NCI-H2227 (cell line): Measurements from ENCODE around the gene WDR20.
"Not testable (repeated sequence)": the region's sequence is repeated elsewhere in the genome, so short reads cannot be mapped to it uniquely, and the experiment has no call there.

ENCODE experiments used
- DNase-seq: peaks from one replicate; lab custom pipeline; 2025; ENCODE audit not compliant: unreplicated experiment; lab: John Stamatoyannopoulos, UW

Gene WDR20

GRCh38 chr14:102234331-102235264, 94.9 kb downstream of the WDR20 start:
- DNase-seq: no peak

- peak; percentile 89 for DNase-seq
Measured at GRCh38 chr14:102235275-102235897, 95.7 kb downstream of the WDR20 start.

- no peak for DNase-seq
Measured at GRCh38 chr14:102236026-102236425, 96.3 kb downstream of the WDR20 start.

DNA sequence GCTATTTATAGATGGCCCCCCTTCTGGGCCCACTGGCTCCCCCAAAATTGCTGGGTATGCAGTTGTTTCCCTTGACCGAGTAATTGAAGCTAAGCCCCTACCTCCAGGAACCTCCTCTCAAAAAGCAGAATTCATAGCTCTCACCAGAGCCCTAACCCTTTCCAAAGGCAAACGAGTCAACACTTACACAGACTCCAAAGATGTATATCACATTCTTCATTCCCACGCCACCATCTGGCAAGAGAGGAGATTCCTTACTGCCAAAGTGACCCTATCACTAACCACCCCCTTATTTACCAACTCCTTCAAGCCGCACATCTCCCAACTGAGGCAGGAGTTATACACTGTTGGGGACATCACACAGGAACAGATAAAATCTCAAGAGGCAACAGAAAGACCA, 98.4 kb downstream of the WDR20 start:
- no peak for DNase-seq

- no peak for DNase-seq
Measured at GRCh38 chr14:102238766-102239165, 99.1 kb downstream of the WDR20 start.

DNA sequence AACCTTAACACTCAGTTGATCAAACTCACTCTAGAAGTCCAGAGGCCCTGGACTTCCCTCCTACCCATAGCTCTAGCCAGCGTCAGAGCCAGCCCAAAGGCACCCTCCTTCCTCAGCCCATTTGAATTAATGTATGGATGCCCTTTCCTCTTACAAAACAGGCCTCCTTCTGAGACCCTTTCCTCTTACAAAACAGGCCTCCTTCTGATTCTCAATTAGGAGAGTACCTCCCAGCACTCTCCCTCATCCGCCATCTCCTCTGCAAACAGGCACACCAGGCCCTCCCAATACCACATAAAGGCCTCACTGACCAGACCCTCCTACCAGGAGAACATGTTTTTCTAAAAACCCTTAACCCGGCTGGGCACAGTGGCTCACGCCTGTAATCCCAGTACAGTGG, 99.5 kb downstream of the WDR20 start:
- no peak for DNase-seq

DNA sequence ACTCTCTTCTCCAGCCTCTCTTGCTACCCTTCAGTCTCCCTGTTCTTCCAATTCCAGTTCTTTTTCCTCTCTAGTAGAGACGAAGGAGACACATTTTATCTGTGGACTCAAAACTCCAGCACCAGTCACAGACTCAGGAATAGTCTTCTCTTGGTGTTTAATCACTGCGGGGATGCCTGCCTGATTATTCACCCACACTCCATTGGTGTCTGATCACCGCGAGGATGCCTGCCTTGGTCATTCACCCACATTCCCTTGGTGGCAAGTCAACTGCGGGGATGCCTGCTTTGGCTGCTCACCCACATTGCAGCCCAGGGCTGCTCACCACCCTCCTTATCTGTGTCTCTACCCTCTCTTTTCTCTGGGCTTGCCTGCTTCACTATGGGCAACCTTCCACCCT, 100.8 kb downstream of the WDR20 start:
- not testable (repeated sequence) for DNase-seq

GRCh38 chr14:102241147-102241546, 101.5 kb downstream of the WDR20 start:
- no peak for DNase-seq

- DNase-seq: not testable (repeated sequence)
Measured at GRCh38 chr14:102243795-102244194, 104.1 kb downstream of the WDR20 start.

DNA sequence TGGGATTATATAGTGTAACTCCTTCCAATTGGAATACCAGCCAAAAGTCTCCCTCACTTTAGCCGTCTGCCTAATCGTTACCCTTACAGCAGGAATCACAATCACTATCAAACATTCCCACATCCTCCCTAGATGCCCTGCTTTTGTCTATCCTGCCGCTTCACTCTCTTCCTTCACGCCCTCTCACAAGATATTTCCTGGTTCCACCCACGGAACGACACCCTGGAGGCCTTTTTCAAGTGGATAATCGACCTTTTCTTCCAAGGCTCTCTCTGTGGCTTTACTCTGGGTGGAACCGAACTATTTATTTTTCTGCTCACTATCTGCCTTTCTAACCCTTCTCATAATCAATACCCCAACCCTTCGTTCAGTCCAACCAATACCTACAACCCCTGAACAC, 106.4 kb downstream of the WDR20 start:
- DNase-seq: no peak

GRCh38 chr14:102248121-102248520, 108.4 kb downstream of the WDR20 start:
- DNase-seq: no peak

GRCh38 chr14:102249041-102249440, 109.3 kb downstream of the WDR20 start:
- DNase-seq: no peak

- no peak for DNase-seq
Measured at GRCh38 chr14:102249981-102250380, 110.3 kb downstream of the WDR20 start.

DNA sequence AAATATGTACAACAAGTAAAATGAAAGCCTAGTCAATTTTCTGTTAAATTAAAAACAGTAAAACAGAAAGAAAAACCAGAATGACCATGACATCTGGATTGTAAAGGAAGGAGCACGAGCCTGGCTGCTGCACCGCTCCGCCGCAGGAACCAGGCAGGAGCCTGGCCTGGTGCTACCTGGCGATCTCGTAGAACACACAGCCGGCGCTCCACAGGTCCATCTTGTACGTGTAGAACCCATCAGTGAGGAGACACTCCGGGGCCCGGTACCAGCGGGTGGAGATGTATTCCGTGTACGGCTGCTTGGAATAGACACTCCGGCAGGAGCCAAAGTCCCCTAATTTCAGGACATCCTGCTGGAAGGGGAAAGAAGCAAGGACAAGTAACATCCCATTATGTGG, 110.9 kb downstream of the WDR20 start:
- DNase-seq: no peak

- no peak for DNase-seq
Measured at GRCh38 chr14:102251161-102251560, 111.5 kb downstream of the WDR20 start.

- no peak for DNase-seq
Measured at GRCh38 chr14:102252834-102253801, 113.4 kb downstream of the WDR20 start.

DNA sequence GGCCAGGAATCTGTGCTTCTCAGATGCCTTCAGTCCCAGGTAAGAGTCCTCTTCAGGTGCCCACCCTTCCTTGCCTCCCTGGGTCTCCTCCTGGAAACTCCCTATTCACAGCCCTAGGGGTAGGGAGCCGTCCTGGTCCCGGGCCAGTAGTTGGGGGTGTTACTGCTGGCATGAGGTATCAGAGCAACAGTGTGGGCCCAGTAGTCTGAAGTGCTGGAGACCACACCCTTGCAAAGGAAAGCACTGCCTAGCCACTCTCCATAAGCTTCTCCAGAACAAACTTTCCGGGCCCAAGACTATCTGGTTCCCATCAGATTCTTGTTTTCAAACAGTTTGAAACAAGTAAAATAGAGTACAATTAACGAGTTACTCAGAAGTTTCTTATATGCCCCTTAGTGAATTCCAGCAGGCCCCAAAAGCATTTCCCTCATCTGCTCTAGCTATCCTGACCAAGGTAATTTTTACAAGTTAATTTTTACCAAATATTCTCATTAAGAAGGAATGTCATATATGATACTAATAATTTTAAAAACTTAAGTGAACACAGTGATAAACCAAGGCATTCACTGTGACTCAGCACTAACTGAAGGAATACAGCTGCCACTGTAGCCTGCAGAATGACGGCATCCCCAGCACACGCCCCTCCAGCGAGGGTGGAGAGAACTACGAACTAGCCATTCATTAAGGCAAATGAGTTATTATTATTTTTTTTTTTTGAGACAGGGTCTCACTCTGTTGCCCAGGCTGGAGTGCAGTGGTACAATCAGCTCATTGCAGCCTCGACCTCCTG, 115.9 kb downstream of the WDR20 start:
- DNase-seq: no peak

GRCh38 chr14:102256716-102257115, 117.0 kb downstream of the WDR20 start:
- no peak for DNase-seq

DNA sequence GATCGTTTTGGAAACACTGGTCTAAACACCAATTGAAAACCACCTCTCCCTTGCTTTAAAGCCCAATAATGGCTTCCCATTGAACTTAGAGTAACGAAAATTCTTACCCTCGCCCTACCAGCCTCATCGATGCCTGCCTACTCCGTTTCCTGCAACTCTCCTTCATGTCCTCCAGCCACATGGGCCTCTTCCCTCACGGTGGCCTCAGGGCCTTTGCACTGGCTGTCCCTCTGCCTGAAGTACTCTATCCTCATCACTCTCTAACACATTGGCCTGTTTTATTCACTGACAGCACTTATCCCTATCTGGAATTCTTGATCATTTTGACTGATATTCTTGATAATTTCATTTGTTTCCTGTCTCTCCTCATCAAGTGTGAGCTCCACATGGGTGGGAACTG, 118.4 kb downstream of the WDR20 start:
- no peak for DNase-seq
